NT2/D1 (cell line): ENCODE results near the gene HSF5.

ENCODE experiments used
- SUZ12 ChIP-seq: IDR thresholded peaks from 2 replicates; pipeline ENCODE4 v1.6.1; 2011; ENCODE audit not compliant: insufficient read length, insufficient read depth; ENCODE audit errors: extremely low read depth
- ZNF274 ChIP-seq: IDR thresholded peaks from 2 replicates; pipeline ENCODE4 v1.6.1; 2011; ENCODE audit warnings: mild to moderate bottlenecking, low read depth, low read length

DNA sequence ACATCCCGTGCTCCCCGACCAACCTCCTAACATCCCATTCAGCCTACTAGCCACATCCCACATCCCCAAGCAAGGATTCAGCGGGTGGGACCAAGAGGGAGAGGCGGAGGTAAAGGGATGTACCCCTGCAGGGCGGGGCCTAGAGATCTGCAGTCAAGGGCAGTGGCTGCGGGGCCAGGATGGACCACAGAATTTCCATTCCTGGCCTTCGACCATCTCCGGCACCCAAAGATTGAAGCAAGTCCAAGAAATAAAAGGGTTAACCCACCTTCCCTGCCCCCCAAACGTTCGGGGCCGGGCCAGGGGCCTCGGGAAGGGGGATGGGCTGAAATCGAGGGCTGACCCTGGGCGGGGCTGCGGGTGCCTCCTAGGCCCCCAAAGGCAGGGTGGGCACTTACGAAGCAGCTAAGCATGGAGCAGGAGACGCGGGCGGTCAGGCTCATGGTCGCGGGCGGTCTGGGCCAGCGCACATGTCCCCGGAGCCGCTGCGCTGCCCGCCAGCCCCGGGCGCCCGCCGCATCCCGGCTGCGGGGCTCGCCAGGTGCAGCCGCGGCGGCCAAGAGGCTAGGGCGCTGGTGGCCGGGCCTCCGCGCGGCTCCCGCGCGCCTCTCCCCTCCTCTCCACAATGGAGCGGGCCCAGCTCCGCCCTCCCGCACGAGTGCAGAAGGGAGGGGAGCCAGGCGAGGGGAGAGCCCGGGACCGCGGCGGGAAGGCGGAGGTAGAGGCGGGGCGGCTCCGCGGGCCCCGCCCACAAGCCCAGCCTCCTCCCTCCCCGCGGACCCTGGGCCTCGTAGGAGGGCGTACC lies 26.0 kb upstream of the HSF5 start, which contains the start of gene MTMR4:
- no peak for TF ChIP-seq SUZ12
- no peak for TF ChIP-seq ZNF274
